HL-60 (cell line): ENCODE measurements around the gene VIPR2.

Experiments
- CTCF ChIP-seq: IDR thresholded peaks from one replicate; pipeline ENCODE4 v1.5.1; 2011; ENCODE audit warnings: low read length, control low read depth, inconsistent platforms; ENCODE audit not compliant: insufficient read depth
- GABPA ChIP-seq: IDR thresholded peaks from 2 replicates; pipeline ENCODE4 v1.6.1; 2012; ENCODE audit warnings: low read depth
- POLR2AphosphoS5 ChIP-seq: IDR thresholded peaks from 2 replicates; pipeline ENCODE4 v1.6.1; 2012; ENCODE audit warnings: low read depth
- REST ChIP-seq: IDR thresholded peaks from 2 replicates; pipeline ENCODE4 v1.6.1; 2012; ENCODE audit warnings: low read depth; ENCODE audit not compliant: insufficient replicate concordance
- SPI1 ChIP-seq: IDR thresholded peaks from 2 replicates; pipeline ENCODE4 v1.6.1; 2012; ENCODE audit warnings: low read depth, mild to moderate bottlenecking, borderline replicate concordance

- no peak for TF ChIP-seq CTCF
- TF ChIP-seq POLR2AphosphoS5 = no peak
- TF ChIP-seq REST = no peak
- TF ChIP-seq SPI1 = no peak
- TF ChIP-seq GABPA = no peak
These were observed 46.6 kb upstream of the VIPR2 start for GRCh38 chr7:159191236-159191635.
